Cerebellar nuclear complex (tissue), 1 donor: ENCODE data around the gene B3GAT2.
A peak's percentile ranks its signal among the peaks of the same experiment; 100 is the strongest.
"Not testable (repeated sequence)": the region's sequence is repeated elsewhere in the genome, so short reads cannot be mapped to it uniquely, and the experiment has no call there.

Experiments used
- DNase-seq, 2 experiments: peaks; one replicate each; lab custom pipeline; 2025; lab: John Stamatoyannopoulos, UW

B3GAT2 gene

GRCh38 chr6:70956451-70957283 is at the start of gene B3GAT2:
Gene B3GAT2, minus strand, starts transcription at chr6:70957060. Its CDS starts 631 bp downstream, at chr6:70956429.
- DNase-seq: no peak

DNA sequence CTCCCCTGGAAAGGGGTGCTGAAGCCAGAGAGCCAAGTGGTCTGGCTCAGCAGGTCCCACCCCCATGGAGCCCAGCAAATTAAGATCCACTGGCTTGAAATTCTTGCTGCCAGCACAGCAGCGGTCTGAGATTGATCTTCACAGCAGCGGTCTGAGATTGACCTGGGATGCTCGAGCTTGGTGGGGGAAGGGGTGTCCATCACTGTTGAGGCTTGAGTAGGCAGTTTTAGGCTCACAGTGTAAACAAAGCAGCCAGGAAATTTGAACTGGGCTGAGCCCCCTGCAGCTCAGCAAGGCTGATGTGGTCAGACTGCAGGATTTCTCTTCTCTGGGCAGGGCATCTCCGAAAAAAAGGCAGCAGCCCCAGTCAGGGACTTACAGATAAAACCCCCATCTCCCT is 41.3 kb upstream of the B3GAT2 start:
- DNase-seq: no peak

GRCh38 chr6:70997379-70997778 is 40.5 kb upstream of the B3GAT2 start:
- DNase-seq: no peak

DNA sequence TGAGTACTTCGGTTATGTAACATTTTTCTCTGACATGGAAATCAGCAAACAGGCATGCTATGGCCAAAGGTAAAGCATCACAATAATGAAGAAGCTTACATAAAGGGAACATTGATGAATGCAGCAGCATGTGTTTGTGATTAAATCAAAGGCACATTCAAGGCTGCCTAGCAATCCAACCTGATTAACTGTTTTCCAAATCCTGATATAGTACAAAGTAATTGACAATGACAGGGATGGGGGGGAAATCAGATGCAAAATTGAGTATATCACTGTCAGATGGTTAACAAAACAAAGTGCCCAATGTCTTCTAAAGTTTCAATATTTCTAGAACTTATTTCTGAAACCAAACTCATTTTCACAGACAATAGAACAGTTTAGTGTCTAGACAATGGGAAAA is 39.2 kb upstream of the B3GAT2 start:
- DNase-seq: no peak

GRCh38 chr6:70995411-70995810 is 38.6 kb upstream of the B3GAT2 start:
- DNase-seq: no peak

DNA sequence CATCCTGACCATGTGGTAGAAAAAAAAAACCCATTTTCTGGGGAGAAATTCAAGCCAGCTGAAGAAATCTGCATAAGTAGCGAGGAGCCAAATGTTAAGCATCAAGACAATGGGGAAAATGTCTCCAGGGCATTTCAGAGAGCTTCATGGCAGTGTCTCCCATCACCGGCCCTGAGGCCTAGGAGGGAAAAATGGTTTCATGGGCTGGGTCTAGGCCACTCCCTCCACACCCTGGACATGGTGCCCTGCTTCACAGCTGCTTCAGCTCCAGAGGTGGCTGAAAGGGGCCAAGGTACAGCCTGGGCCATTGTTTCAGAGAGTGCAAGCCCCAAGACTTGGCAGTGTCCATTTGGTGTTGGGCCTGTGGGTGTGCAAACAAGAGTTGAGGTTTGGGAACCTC is 34.4 kb upstream of the B3GAT2 start:
- DNase-seq: no peak

DNA sequence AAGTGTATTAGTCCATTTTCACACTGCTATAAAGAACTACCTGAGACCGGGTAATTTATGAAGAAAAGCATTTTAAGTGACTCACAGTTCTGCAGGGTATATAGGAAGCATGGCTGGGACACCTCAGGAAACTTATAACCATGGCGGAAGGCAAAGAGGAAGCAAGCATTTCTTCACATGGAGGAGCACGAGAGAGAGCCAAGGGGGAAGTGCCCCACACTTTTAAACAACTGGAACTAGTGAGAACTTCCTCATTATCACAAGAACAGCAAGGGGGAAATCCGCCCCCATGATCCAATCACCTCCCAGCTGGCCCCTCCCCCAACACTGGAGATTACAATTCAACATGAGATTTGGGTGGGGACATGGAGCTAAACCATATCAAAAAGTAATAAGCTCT is 28.3 kb upstream of the B3GAT2 start:
- DNase-seq: no peak

DNA sequence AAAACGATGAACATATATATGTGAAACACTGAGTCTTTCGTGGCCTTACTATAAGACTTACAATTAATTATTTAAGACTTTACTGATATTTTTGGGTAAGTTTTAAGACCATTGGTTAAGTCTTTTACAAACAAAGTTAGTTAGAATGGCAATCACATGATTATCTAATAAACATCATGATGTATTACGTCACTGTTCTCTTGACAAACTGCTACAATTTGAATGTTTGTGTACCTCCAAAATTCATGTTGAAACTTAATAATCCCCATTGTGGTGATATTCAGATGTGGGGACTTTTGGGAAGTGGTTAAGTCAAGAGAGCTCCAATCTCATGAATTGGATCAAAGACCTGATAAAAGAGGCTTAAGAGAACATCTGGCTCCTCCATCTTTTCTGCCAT is 25.9 kb upstream of the B3GAT2 start:
- no peak for DNase-seq

GRCh38 chr6:70980727-70981126 is 23.9 kb upstream of the B3GAT2 start:
- DNase-seq: no peak

GRCh38 chr6:70973604-70974003 is 16.7 kb upstream of the B3GAT2 start:
- DNase-seq: no peak

DNA sequence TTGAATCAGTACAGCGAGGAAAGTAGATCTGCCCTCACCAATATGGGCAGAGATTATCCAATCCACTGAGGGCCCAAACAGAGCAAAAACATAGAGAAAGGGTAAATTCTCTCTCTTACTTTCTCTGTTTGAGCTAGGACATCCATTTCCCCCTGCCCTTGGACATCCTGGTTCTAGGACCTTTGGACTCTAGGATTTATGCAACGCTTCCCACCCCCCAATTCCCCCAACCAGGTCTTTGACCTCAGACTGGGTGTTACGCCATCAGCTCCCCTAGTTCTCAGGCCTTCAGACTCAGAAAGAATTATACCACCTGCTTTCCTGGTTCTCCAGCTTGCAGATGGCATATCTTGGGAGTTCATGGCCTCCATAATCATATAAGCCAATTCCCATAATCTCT is 10.2 kb upstream of the B3GAT2 start:
- DNase-seq: no peak

DNA sequence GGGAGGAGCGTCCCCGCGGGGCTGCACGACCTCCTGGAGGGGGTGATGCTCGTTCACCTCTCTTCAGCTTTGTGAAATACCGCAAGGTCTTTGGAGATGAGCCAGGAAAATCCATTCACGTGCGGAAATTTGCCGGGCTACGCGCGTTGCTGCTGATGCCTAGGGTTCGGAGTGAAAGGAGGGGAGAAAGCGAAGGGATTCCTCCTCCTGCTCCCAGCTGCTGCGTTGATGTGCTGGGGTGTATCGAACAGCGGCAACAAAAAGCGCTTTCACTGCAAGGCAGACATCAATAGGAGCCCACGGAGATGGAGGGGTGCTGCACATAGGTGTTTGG is 391 bp upstream of the B3GAT2 start:
- DNase-seq: no peak

DNA sequence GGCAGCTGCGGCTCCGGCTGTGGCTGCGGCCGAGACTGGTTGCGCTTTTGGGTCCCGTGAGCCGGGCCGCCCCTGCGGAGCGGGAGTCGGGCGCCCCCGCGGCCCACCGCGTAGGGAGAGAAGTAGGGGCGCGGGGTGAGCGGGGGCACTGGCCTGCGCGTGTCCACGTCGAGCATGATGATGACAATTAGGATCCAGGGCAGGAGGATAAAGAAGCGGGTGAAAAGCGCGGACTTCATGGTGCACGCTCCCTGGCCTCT is 739 bp downstream of the B3GAT2 start:
- no peak for DNase-seq

DNA sequence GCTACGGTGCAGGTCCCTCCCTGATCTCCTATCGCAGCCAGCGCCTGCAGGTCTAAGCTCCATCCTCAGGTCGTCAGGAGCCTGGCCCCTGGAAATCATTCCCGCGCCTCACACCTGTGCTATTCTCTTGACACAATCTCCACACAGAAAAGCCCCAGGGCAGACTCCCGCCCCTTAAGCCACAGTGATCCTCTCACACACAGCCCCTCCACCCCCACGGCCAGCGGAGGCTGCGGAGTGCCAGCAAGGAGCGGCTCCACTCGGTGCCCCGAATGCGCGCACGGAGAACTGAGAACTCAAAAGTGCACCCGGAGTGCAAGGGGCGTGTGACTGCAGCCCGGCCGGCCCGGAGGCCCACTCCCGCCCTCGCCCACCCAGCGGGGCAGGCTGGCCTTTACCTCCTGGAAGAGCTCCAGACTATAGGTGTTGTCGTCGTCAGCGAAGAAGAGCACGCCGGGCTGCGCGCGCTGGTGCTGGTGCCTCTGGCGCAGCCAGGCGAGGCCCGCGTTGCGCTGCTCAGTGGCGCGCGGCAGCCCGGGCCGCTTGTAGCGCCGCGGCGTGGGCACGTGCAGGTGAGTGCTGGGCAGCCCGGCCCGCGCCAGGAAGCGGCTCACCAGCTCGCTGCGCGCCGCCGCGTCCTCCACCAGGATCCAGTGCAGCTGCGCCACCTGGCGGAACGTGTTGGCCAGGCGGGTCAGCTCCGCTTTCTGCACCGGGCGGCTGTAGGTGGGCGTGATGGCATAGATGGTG is 1.2 kb downstream of the B3GAT2 start:
- DNase-seq: peak in 1 of 2 experiments; percentile 28

- DNase-seq: no peak
These were observed 2.1 kb downstream of the B3GAT2 start for GRCh38 chr6:70954750-70955149.

GRCh38 chr6:70954176-70954575 is 2.7 kb downstream of the B3GAT2 start:
- DNase-seq: no peak

- no peak for DNase-seq
These were observed 4.2 kb downstream of the B3GAT2 start for GRCh38 chr6:70952608-70953165.

GRCh38 chr6:70944321-70944720 is 12.5 kb downstream of the B3GAT2 start:
- not testable (repeated sequence) for DNase-seq

GRCh38 chr6:70933853-70934252 is 23.0 kb downstream of the B3GAT2 start:
- no peak for DNase-seq

DNA sequence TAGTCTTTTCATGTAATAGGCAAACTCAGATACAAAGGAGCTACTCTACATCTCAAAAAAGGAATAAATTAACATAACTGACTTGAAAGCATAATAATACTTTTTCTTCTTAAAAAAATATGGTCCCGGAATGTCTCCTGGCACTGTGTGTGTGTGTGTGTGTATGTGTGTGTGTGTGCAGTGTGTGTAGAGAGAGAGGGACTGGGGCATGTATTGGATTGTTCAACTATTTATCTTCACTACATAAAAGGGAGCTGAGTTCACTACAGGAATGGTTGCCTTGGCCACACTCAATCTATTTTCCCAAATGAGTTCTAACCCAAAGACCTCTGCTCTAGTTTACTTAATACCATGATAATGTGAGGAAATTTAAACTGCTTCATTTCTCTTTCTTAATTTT is 51.1 kb downstream of the B3GAT2 start:
- DNase-seq: no peak

- DNase-seq: no peak
These were observed 53.0 kb downstream of the B3GAT2 start for GRCh38 chr6:70903665-70904452.

DNA sequence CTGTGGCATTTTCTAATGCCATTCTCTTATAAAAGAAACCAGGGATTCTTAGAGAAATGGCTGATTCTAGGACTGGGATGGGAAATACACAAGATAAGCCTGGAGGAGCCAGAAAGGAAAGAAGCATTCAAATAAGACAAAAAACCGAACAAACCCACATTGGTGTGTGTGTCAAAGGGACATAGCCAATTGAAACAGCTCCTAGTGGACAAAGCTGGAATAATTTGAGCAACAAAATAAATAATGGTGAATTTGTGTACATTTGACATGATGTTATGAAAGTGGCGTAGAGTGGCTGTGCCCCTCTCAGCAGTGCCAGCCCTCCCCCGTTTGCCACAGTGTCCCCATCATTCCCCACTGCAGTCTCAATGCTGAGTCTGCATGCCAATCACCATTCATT is 55.5 kb downstream of the B3GAT2 start:
- no peak for DNase-seq

DNA sequence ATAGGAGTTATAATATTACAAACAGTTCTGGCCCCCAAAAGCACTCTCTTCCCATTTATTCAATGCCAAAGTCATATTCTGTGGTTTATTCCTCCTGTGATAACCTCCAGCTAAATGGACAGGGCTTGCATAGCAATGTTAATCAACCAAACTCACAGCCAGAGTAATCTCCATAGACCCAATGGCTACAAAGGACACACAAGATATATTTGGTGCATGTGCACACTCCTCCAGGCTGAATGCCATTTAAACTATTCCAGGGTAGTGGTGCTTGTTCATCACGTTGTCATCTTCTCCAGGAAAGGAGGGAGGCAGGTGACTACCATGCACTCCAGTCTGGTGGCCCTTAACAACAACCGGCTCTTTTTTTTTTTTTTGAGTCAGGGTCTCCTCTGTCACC is 56.8 kb downstream of the B3GAT2 start:
- no peak for DNase-seq
